ENCODE measurements around the gene MAP7.

GRCh38 chr6:136324686-136325380 is 225.4 kb downstream of the MAP7 start:
- TF ChIP-seq CTCF (conservative IDR thresholded peaks at IDR 0.05; ENCODE audit: low read length), result no peak
- TF ChIP-seq EZH2phosphoT487 (IDR thresholded peaks at IDR 0.05; ENCODE audit: borderline replicate concordance, low read depth, low read length), result no peak
